Islet precursor cell (in vitro differentiated cells): ENCODE data around the gene SEC24C.
"Not testable (repeated sequence)": the region's sequence is repeated elsewhere in the genome, so short reads cannot be mapped to it uniquely, and the experiment has no call there.

Experiments used
- DNase-seq: peaks from one replicate; pipeline ENCODE4 v3.0.0-alpha.2; 2018

The SEC24C gene

GRCh38 chr10:73731588-73732375 is 12.4 kb upstream of the SEC24C start:
- DNase-seq = no peak

GRCh38 chr10:73732426-73732825 is 11.7 kb upstream of the SEC24C start:
- DNase-seq = no peak

DNA sequence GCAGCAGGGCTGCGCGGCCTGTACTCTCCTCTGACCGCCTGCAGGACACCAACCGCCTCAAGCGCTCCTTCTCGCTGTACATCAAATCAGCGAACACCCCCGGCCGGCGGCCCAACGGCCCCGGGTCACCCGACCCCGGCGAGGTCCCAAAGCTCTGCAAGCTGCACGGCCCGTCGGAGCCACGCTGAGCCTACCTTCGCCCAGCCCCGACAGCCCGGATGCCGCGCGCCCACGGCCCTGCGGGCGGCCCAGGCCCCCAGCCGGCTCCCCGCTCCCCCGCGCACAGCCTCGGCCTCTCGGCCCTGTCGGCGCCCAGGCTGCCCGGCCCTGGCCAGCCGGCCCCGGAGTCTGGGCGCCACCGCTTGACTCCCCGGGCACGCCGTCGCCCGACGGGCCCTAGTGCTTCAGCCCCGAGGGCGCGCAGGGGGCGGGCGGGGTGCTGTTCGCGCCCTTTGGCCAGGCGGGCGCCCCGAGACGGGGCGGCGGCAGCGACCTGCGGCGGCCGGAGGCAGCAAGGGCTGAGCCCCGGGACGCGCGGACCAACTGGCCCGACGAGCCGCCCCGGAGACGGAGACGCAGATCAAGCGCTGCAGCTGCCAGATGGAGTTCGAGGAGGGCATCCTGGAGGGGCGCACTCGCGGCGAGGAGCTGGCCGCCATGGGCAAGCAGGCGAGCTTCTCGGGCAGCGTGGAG is 11.1 kb upstream of the SEC24C start:
- DNase-seq = no peak

DNA sequence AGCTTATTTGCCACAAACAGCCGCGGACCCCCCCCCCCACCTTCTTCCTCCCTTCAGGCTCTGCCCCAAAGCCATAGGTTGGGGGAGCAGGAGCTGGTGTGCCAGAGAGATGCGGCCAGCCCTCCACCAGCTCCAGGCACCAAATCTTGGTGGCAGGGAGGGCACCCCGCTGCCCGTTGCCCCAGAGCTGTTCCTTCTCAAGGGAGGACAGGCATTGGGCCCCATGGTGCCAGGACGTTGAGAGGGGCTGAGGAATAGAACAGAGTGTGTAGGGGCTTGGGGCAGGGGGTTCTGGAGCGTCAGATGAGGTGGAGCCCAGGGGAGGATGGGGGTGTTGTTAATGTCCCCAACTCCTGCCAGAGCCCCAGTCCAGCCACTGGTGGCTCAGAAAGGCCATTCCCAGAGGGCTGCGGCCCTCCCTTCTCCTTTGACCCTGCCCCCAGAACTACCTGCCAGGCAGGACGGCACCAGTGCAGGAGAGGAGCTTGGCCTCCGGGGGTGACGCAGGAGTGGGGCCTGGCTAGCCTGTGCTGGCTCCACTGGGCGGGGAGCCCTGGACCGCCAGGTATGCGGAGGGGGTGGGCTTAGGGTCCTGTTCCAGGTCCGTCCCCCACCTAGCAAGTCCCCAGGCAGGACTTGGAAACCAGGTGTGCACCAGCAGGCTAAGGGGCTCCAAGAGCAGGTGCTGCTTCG is 10.0 kb upstream of the SEC24C start:
- DNase-seq = no peak

- DNase-seq = no peak
Observed at GRCh38 chr10:73734796-73735305, 9.3 kb upstream of the SEC24C start.

- DNase-seq = not testable (repeated sequence)
Observed at GRCh38 chr10:73740501-73741254, 3.5 kb upstream of the SEC24C start.

- peak; percentile 19 for DNase-seq
Observed at GRCh38 chr10:73742454-73742734, 1.8 kb upstream of the SEC24C start.

DNA sequence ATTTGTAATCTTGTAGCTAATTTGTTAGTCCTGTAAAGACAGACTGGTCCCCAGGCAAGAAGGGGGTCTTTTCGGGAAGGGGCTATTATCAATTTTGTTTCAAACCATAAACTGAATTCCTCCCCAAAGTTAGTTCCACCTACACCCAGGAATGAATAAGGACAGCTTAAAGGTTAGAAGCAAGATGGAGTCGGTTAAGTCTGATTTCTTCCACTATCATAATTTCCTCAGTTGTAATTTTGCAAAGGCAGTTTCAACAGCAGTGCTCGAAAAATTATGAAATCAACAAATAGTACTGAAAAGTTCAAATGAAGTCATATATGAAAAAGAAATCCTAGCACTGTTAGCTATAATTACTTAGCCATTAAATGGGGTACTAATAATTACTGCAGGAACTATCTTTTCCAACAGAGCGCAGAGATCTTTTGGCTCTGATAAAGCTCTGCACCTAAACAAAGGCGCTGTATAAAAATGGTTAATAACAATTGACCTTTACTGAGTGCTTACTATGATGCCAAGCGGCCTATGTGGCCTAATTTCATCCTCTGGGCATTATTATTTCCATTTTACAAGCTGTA is 756 bp upstream of the SEC24C start:
- no peak for DNase-seq

- DNase-seq = no peak
Observed at GRCh38 chr10:73744664-73744975, 448 bp downstream of the SEC24C start.

DNA sequence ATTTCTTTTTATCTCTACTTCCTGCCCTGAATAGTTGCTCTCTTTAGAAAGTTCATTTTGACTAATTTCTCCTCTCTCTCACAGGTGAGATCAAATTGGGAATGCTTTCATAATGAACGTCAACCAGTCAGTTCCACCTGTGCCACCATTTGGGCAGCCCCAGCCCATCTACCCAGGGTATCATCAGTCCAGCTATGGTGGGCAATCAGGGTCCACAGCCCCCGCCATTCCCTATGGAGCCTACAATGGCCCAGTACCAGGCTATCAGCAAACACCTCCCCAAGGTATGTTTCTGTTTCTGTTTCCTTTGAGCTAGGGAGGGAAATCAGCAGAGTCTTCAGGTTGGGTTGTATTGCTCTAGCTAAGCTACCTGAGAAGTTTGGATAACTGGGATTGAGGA is 2.5 kb downstream of the SEC24C start:
- no peak for DNase-seq

GRCh38 chr10:73750819-73751218 is 6.6 kb downstream of the SEC24C start:
- no peak for DNase-seq

- no peak for DNase-seq
Observed at GRCh38 chr10:73756183-73756582, 12.0 kb downstream of the SEC24C start.

GRCh38 chr10:73758704-73759511 is 14.7 kb downstream of the SEC24C start:
- no peak for DNase-seq

GRCh38 chr10:73759512-73760115 is 15.4 kb downstream of the SEC24C start:
- DNase-seq = peak; percentile 86

DNA sequence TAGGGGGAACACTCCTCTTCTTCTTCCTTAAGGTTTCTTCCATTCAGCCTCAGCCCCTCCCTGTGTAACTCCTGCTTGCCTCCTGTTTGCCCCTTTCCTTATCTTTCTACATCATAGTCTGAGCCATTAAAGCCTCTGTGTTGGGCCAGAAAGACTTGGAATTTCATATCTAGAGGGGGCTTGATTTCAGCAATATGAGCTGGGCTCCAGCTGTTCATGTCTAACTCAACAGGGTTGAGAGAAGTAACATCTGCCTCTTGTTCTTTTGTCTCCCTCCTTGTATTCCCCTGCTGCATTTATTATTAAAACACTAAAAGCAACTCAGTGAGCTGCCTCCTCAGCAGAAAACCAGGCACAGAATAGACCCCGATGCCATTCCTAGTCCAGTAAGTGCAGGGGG is 17.6 kb downstream of the SEC24C start:
- no peak for DNase-seq

DNA sequence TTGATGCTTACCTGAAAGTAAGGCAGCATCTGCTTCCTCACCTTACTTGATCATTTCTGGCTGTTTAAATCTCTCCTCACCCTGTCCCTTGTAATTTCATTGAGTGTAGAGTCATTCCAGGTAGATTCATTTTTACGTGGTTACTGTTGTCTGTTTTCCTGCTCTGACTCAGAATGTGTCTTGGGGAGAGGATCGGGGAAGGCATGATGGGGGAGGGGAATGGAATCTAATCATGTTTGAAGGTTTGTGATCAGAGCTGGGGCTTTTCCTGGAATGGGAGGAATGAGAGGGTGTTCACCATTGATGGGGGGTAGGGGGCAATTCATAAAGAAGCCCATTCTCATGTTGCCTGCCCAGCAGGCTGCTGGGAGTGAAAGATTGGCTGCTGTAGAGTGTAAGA is 18.7 kb downstream of the SEC24C start:
- no peak for DNase-seq

- no peak for DNase-seq
Observed at GRCh38 chr10:73763343-73763742, 19.2 kb downstream of the SEC24C start.

GRCh38 chr10:73765066-73765465 is 20.9 kb downstream of the SEC24C start:
- no peak for DNase-seq

GRCh38 chr10:73768881-73769280 is 24.7 kb downstream of the SEC24C start:
- no peak for DNase-seq

DNA sequence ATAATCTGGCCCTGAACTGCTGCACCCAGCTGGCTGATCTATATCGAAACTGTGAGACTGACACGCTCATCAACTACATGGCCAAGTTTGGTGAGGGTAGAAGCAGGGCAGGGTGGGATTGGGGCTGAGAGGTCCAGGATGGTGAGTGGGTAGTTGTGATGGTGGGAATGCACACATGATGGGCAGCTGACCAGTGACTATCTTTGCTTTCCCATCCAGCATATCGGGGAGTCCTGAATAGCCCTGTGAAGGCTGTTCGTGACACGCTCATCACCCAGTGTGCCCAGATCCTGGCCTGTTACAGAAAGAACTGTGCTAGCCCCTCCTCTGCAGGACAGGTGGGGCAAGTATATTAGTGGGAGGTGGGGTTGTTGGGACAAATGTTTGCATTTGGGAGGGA is 25.2 kb downstream of the SEC24C start:
- DNase-seq = no peak

DNA sequence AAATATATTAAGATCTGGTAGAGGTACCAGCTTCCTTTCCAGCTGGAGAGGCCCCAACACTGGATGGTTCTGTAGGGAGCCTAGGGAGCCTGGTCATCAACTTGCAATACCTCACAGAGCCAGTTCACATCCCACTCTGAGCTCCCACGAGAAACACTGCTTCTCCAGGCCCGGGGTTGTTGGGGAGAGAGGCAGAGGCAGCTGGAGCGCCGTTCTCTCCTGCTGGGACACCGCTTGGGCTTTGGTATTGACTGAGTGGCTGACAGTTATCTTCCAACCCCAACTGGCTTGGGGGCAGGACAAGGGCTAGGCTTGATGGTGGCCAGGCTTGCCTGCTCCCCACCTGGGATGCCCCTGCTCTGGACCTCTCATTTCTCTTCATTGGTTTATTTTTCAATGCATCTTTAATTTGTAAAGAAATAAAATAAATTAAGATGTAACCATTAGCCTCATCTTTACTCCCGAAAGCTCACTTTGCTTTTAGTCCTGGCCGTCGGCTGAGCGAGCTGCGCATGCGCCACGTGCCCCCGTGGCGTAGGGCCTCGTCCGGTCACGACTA is 27.6 kb downstream of the SEC24C start:
- no peak for DNase-seq
